ENCODE results near the gene UGT2A2.

Gene UGT2A2

DNA sequence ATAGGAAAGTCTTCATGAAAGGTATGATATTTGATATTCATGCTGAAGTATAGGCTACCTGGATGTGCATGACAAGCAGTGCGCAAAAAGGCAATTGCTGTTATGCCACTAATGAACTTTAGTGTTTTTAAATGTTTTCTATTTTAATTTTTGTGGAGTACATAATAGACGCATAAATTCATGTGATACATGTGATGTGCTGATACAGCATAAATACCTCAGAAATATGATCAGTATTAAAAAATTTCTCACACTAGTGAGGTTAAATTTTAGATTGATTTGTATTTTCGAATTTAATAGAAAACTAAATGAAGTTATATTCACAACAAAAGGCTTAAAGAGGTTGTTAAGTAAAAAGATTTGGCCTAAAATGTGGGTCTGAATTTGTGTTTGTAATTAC, 11.4 kb upstream of the UGT2A2 start:
- TF ChIP-seq EZH2phosphoT487 (conservative IDR thresholded peaks at IDR 0.05; ENCODE audit: low read length) (no peak), CTCF (IDR thresholded peaks at IDR 0.05; ENCODE audit: insufficient read depth, low read length, poor library complexity, severe bottlenecking) (no peak)
- H3F3A ChIP-seq (ENCODE audit: insufficient read depth) = no peaks in the 10 kb centered on the region

GRCh38 chr4:69649629-69650028, 10.2 kb upstream of the UGT2A2 start:
- Histone ChIP-seq H3K36me3 (ENCODE audit: low read length) (no peaks in the 10 kb centered on the region), H3K4me2 (ENCODE audit: low read depth, low read length, poor library complexity, severe bottlenecking) (no peak overlapping the region), H2AFZ (ENCODE audit: low read depth, low read length, severe bottlenecking) (no peak overlapping the region), H4K20me1 (ENCODE audit: low read depth, low read length) (no peaks in the 10 kb centered on the region), H3K79me2 (ENCODE audit: insufficient read depth, low read length) (no peaks in the 10 kb centered on the region), H3K4me3 (ENCODE audit: insufficient read depth, low read length, poor library complexity, severe bottlenecking) (no peak overlapping the region), H3K9me3 (ENCODE audit: insufficient read depth, low read length) (no peaks in the 10 kb centered on the region), H3K9ac (ENCODE audit: low read length) (no peak overlapping the region), H3K9me2 (replicated peaks; ENCODE audit: insufficient read depth, low read length) (no peaks in the 10 kb centered on the region), H3K27ac (ENCODE audit: low read depth, low read length) (no peak overlapping the region), H3F3A (ENCODE audit: insufficient read depth) (no peaks in the 10 kb centered on the region), H3K27me3 (ENCODE audit: low read length) (no peaks in the 10 kb centered on the region)
- TF ChIP-seq EZH2phosphoT487 (conservative IDR thresholded peaks at IDR 0.05; ENCODE audit: low read length) (no peak), CTCF (IDR thresholded peaks at IDR 0.05; ENCODE audit: insufficient read depth, low read length, poor library complexity, severe bottlenecking) (no peak)

More for the DNA sequence above, 11.4 kb upstream of the UGT2A2 start:
- Histone ChIP-seq H3K4me3 (ENCODE audit: insufficient read depth, low read length, poor library complexity, severe bottlenecking) (no peak overlapping the region), H3K36me3 (ENCODE audit: low read length) (no peaks in the 10 kb centered on the region), H3K4me2 (ENCODE audit: low read depth, low read length, poor library complexity, severe bottlenecking) (no peak overlapping the region), H3K9ac (ENCODE audit: low read length) (no peak overlapping the region), H3K9me2 (replicated peaks; ENCODE audit: insufficient read depth, low read length) (no peaks in the 10 kb centered on the region), H3K27ac (ENCODE audit: low read depth, low read length) (no peak overlapping the region), H3K27me3 (ENCODE audit: low read length) (no peaks in the 10 kb centered on the region), H3K79me2 (ENCODE audit: insufficient read depth, low read length) (no peaks in the 10 kb centered on the region), H2AFZ (ENCODE audit: low read depth, low read length, severe bottlenecking) (no peak overlapping the region), H4K20me1 (ENCODE audit: low read depth, low read length) (no peaks in the 10 kb centered on the region), H3K9me3 (ENCODE audit: insufficient read depth, low read length) (no peaks in the 10 kb centered on the region)

DNA sequence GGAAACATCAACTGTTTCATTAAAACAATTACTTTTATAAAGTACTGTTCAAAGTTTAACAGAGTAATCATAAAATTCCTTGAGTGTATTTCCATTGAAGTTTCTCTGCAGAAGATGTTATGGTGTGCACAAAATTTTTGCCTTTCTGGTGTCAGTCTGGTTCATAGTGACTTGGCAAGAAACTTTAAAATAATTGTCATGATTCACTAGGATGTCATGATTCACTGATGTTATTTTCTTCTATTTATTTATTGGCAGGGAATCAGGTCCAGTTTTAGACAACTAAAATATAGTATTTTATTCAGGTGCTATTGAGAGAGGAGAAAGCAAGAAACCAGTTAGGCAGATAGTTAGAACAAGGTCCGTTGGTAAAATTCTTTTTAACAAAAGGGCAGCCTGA, 9.8 kb upstream of the UGT2A2 start:
- TF ChIP-seq EZH2phosphoT487 (conservative IDR thresholded peaks at IDR 0.05; ENCODE audit: low read length) (no peak), CTCF (IDR thresholded peaks at IDR 0.05; ENCODE audit: insufficient read depth, low read length, poor library complexity, severe bottlenecking) (no peak)
- Histone ChIP-seq H3K9ac (ENCODE audit: low read length) (no peak overlapping the region), H4K20me1 (ENCODE audit: low read depth, low read length) (no peaks in the 10 kb centered on the region), H3K27ac (ENCODE audit: low read depth, low read length) (no peak overlapping the region), H3K9me3 (ENCODE audit: insufficient read depth, low read length) (no peaks in the 10 kb centered on the region), H3K9me2 (replicated peaks; ENCODE audit: insufficient read depth, low read length) (no peaks in the 10 kb centered on the region), H3K36me3 (ENCODE audit: low read length) (no peaks in the 10 kb centered on the region), H3K79me2 (ENCODE audit: insufficient read depth, low read length) (no peaks in the 10 kb centered on the region), H3K4me2 (ENCODE audit: low read depth, low read length, poor library complexity, severe bottlenecking) (no peak overlapping the region), H3K27me3 (ENCODE audit: low read length) (no peaks in the 10 kb centered on the region), H3K4me3 (ENCODE audit: insufficient read depth, low read length, poor library complexity, severe bottlenecking) (no peak overlapping the region), H3F3A (ENCODE audit: insufficient read depth) (no peaks in the 10 kb centered on the region), H2AFZ (ENCODE audit: low read depth, low read length, severe bottlenecking) (no peak overlapping the region)

Measured in SU-DHL-6 (cell line).